Measurements from ENCODE around the gene NAALADL2.
"Not testable (repeated sequence)": the region's sequence is repeated elsewhere in the genome, so short reads cannot be mapped to it uniquely, and the experiment has no call there.

Gene NAALADL2

DNA sequence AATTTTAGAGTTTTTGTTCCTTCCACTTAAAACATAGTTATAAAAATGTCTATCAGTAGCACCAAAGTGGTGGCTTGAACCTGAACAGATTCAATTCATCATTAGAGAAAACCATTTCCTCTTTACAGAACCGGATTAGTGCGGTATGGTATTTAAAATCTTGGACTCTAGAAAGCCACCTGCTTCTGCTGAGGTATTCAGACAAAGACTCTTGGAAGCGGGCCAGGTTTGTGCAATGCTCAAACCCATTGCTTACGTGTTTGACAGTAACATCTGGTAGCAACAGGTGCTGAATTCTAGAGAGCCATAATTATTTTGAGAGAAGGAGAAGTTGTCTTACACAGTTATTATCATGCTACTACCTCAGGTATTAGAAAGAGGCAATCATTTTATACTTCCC is 290.5 kb downstream of the NAALADL2 start:
- DNase-seq = no peak

DNA sequence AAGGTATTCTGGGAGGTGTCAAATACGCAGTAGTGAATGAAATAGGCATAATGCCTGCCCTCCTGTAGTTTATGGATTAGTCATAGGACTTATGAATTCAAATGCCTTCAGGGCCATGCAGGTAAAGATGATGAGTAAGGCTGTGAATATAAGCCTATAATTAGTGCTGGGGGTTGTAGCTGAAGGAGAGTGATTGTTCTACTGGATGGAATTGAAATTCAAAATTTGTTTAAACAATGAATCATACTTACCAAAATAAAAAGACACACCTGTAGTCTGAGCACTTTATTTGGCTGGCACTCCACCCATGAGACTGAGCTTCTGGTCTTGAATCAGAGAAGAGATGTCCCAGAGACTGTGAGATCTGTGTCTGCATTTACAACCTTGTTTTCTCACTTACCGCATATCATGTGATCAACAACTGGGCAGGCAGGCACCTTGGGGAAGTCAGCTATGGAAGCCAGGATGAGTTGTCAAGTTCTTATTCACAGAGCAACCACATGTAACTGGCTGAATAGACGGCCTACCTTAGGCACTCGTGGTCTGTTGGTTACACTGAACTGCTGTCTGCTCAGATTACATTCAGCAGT is 291.8 kb downstream of the NAALADL2 start:
- no peak for DNase-seq

DNA sequence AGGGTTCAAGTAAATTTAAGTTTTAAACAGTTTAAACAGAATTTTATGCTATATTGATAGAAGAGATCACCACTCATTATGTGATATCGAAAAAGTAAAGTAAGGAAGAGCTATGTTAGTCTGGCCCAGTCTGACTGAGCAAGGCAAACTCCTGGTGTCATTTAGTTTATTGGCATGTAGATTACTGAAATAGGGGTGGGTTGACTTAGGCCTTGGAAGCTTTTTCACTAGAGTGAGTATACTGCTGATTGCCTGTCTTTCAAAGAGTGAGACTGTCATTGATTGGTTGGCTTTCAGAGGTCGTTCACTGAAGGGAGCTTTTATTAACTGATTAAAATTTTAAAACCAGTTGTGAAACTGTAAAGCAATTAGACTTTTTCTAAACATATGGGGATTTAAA is 294.5 kb downstream of the NAALADL2 start:
- DNase-seq = no peak

DNA sequence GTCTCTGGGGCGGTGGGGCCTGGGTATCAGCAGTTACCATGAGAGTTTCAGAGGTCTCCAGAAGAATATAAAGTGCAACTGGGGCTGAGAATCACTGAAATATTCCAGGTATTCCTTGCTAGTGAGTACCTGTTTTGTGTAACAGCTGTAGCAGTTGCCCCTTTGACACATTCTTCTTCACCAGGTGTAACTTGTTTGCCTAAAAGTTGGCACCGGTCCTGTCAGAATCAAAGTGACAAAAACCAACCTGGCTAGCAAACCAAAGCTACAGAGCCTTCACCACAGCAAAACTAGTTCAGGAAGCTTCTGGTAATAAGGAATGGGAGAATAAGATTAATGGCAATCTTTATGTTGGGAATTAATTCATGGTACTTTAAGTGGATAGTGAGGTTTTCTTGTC is 296.0 kb downstream of the NAALADL2 start:
- no peak for DNase-seq

DNA sequence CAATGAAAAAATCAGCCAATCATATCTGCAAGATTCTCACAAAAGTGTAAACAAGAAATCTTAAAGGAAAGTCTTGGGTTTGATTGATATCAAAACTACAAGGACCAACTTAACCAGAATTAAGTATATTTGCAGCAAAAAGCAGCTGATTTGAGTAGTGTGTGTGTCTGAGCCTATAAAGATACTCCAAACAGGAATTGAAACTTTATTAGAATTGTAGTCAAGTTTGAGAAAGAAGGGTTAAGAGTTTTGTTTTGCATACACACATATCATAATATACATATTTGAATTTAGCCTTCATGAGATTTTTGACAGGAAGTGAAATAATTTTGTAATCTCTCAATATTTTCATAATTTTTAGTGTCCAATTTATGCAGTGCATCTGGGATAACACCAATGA is 300.1 kb downstream of the NAALADL2 start:
- no peak for DNase-seq

DNA sequence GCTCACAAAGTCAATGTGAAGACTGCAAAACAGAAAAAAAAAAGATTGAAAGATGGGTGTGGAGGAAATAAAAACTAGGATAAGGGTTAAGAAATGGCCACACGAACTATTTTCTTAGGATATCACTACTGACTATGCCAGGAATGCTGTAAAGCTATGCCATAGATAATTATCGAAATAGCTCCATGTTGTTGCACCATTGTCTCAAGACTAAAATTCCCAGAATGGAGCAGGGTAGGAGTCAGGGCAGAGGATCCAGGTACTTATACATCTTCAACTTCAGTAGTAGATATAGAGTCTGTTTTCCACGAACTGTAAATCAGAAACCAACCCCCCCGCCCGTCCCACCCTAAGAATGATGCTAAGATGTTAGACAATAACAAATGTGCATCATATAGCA is 302.2 kb downstream of the NAALADL2 start:
- no peak for DNase-seq

DNA sequence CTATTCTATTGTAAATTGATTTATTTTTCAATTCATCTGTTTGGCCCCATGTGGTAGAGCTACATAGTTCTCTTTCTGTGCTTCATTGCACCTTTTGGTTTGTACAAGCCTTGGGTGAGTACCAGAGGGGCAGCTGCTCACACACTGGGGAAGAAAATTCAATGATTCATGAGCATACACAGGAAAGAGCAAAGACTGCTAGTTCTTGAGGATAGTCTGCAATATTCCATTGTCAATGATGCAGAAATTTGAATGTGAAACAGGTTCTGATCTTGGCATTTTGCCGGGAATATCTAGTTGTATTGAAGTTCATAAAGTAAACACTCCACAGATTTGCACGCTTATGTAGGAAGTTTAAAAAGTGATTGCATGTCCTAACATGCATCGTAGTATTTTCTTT is 304.6 kb downstream of the NAALADL2 start:
- no peak for DNase-seq

DNA sequence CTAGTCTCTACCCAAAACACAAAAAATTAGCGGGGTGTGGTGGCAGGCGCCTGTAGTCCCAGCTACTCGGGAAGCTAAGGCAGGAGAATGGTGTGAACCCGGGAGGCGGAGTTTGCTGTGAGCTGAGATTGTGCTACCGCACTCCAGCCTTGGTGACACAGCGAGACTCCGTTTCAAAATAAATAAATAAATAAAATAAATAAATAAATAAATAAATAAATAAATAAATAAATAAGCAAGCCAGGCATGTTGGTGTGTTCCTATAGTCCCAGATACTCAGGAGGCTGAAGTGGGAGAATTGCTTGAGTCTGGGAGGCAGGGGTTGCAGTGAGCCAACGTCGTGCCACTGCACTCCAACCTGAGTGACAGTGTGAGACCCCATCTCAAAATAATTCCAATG is 314.0 kb downstream of the NAALADL2 start:
- not testable (repeated sequence) for DNase-seq

DNA sequence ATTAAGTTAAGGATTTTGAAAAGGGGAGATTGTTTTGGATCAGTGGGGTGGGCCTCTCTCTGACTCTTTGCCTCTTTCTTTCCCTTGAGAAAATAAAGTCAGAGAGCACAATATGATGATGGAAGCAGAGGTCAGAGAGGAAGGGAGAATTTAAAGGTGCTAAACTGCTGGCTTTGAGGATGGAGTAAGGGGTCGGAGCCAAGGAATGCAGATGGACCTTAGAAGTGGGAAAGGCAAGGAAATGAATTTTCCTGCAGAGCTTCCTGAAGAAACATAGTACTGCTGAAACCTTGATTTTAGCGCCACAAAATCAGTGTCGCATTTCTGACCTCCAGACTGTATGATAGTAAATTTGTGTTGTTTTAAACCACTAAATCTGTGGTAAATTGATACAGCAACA is 317.4 kb downstream of the NAALADL2 start:
- DNase-seq = no peak

DNA sequence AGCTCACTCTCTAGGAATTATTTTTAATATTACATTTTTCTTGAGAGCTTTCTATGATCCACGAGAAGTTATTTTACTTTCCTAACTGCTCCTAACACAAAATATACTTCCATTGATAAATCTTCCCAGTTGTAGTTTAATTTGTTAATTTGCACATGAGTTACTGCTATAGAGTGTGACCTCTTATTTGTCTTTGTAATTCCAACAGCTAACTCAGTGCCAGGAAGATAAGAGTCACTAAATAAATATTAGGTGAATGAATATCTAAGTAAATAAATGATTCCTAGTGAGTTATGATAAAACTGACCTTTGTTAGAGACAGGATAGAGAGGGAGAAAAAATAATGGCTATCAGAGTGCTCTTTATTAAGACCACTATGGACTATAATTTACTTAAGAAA is 319.9 kb downstream of the NAALADL2 start:
- DNase-seq = no peak

DNA sequence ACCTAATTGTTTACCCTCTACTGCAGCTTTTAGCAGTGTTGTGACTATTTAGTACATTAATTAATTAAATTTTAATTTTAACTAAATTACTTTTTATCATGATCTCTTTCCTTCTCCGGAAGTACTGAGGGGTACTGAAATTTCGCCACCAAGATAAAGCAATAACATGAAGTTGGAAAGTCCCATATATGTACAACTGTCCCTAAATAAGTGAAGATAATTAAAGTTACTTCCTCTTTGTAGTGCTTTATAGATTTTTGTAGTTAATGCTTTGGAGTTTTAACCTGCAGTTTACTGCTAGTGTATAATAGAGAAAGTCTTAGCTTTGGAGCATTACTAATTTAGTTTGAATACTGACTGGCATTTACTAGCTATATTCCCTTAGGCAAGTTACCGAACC is 325.3 kb downstream of the NAALADL2 start:
- DNase-seq = no peak

DNA sequence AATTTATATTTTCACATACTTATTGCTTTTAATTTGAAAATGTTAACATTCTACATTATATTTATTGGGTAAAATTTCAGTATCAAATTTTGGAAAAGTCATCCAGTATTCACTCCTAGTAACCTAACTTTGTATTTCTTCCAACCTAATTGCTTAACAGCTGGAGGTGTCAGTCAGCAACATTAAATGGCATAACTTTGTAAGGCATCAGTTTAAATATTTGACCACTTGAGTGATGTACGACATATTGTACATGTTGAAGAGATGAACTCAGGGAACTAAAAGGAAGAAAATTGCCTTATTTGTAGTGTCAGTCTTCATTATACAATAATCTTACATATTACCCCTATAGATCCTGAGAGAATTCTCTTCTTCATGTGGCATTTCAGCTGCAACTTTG is 326.8 kb downstream of the NAALADL2 start:
- DNase-seq = no peak

DNA sequence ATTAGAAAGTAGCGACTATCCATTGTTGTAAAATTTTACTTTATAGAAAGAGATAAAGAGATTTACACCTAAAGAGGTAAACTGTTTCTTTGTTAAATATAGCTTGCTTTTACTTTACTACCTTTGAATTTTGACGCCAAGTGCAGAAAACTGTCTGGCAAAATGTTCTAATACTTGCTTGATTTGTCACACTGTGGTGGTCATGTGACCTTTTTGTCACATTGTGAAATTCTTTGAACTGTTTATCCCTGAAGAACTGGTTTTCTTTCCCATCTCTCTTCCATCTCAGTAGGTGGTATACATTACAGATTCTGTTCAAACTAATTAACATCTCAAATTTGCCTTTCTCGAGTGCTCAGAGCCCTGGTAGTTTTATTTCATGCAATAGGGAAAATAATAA is 327.4 kb downstream of the NAALADL2 start:
- no peak for DNase-seq

DNA sequence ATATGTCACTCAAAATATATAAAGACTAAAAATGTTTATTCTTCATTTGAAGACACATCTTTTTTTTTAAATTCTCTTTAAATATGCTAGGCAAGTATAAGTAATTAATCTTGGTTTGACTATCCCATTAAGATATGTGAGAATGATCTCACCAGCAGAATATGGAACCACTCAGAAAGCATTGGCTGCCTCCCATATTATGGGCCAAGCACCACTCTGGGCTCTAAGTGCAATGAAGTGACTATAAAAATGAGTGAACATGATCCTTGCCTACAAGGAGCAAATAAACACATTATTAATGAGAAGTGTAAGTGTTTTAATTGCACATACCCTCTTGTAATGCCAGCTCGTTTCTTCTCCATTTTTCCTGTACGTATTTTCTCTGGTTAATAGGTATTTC is 328.5 kb downstream of the NAALADL2 start:
- DNase-seq = no peak

DNA sequence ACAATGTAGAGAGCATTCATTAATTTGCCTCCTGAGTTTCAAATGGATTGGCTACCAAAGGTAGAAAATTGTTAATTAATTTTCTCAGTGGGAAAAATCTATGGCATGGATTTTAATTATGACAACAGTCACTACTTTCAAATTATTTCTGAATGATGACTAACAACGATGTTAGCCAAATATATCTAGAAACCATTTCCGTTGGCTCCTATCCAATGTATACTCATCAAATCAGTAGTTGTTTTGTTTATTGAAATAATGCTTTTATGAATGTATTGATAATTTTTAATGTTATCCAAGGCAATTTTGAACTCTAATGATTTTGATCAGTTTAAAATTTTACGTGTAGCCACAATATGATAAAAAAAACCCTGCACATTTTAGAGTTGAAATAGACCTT is 333.4 kb downstream of the NAALADL2 start:
- DNase-seq = no peak

DNA sequence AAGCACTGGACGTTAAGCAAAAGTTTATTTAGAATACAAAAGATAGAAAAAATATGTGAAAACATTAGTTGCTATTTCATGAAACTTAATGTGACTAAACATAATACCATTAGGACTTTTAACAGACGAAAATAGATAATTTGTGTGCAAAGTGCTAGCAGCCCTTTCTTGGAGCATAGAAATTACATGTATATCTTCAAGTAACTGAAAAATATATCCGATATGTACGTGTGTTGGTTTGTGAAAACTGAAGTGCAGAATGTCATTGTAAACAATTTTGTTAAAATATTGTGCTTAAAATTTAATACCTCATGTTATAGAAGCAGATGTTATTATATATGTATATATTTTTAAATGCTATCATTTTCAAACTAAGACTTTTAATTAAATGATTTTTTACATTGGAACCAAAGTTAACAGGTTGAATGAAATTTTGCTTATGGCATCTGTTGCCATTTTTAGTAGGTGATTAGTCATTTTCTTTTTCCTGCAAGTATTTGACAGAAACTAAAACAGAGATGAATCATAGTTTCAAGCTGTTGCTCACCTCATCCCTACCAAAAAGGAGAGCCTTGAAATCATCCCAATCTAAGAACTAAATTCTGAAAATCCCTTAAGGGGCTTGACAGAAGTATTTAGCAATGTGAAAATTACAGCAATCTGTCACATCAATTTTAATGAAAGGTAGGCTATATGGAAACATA is 334.8 kb downstream of the NAALADL2 start:
- no peak for DNase-seq

DNA sequence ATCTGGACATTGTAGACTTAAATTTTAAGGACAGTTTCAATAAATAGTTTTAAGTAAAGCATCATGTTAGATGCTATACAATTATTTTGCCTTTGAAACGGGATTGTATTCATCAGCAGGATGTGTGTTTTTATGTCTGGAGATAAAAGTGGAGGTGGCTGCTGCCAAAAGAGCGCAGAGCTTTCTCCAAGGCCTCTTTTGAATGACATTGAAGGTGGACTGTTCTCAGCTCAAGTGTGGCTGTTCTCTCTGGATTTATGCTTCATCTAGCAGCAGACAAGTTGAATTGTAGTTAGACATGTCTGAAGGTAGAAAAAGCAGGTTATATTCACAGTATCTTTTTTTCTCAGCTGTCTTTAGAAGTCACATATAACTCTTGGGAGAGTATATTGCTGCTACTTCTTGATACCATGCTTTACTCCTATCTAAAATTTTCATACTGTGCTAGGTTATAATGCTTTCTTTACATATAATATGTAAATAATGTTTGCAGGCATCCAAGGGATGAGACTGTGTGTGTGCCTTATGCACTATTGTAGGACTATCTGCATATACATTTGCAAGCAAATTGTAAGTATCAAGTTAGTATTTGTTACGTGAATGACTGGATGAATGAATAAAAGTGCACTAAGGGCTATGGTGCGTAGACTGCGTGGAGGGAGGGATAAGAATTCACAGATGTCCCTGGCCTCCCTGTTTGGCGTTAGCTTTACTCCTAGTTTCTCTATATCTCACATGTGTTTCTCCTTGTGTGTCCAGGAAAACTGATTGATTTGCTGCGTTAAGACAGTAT is 340.1 kb downstream of the NAALADL2 start:
- no peak for DNase-seq

DNA sequence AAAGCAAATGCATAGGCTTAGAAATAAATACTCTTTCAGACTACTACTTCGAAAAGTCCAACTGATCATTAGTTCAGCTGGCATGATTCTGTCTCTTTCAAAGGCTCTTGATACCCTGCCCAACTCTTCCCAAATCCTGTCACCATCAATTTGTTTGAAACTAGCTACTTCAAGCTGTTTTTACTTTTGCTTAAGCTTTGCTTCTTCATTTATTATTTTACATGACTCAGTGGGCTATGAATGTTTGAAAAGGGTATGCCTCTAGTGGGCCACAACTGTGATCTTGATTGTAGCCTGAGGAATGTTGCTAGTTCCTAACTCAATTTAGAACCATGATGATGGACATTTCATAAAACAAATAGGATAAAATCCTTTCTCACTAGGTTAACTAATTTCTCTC is 340.8 kb downstream of the NAALADL2 start:
- DNase-seq = no peak

DNA sequence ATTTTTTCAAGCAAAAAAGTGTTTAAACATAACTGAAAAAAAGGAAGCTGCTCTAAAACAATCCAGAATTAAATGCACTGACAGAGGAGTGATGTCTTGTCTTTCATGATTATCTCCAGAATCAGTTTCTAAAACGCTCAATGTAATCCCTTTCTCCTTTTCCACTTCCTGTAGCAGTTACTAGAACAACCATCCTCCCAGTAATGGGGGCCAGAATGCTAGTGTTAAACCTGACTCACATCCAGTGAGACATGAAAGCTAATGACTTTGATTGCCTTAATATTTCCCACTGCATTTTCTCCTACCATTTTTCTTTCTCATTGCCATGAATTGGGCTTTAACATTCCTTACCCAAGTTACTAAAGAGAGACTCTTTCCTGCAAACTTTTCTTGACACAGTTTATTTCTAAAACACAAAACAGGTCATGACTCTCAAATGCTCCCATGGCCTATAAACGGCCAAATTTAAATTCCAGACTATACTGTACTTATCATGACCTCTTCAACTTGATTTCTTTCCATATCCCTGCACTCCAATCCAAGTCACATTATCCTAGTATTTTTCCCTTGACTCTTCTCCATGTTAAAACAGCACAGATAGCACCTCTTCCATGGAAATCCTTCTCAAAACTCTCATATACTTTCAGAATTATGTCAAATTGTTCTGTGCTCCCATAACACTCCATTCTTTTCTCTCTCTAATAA is 341.4 kb downstream of the NAALADL2 start:
- DNase-seq = no peak

DNA sequence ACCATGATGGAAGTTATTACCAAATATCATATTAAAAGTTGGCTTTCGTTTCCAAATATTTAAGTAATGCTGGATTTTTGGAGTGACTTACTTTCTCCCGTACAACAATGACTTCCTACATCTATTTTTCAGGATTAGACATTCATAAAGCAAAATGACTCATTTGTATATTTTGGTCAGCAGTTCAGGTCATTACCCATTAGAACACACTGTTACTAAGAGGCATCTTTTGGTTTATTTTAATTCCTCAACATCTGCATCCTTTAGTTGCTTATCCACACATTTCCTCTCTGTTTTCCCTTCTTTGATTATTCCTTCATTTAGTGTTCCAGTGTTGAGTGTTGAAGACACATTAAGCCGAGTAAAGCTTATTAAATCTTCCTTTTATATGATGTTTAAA is 348.2 kb downstream of the NAALADL2 start:
- no peak for DNase-seq

DNA sequence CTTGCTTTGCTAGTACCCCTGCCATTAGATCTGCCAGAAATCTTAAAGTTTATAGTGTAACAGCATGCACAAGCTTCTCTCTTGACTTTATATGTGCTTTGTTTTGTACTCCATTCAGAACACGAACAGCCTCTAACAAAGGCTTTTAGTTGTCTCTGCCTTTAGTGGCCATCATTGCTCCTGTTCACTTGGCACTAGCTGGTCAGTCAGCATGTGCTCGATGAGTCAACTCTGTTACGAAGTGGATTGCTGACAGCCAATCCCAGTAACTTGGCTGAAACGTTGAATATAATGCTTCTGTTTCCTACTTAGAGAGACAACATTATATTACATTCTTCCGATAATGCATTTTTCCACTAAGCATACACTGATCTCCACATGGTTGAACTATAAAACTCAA is 349.2 kb downstream of the NAALADL2 start:
- no peak for DNase-seq

DNA sequence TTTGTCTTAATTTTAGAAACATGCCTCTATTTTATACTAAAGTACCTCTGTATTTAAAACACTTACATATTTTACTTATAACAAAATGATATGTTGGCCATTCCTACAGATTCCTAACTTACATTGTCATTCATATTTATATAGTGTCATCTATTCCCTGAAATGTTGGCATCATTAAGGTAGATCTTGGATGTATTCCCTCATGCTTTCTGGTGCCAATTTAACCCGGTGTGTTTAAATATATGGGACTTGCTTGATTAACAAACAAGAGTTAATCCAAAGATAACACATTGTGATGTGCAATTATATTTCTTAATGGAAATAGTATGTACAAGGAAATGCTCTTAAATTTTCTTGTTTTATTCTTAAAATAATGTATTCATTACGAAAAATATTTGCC is 352.3 kb downstream of the NAALADL2 start:
- DNase-seq = no peak

DNA sequence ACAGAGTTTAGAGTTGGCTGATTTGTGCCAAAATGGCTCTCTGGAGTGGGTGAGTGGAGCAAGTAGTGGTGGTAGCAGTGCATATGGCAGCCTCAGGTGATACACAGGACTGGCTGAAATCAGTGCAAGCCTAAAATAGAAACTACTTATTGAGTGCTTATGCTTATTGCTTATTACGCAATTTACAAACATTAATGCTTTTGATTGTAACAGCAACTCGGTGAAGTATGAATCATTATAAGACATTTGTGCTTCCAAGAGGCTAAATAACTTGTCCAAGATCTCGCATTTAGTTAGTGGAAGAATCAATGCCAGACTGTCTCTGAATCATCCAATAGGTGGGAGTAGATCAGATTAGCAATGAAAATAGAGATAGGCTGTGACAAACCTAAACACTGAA is 353.8 kb downstream of the NAALADL2 start:
- no peak for DNase-seq

DNA sequence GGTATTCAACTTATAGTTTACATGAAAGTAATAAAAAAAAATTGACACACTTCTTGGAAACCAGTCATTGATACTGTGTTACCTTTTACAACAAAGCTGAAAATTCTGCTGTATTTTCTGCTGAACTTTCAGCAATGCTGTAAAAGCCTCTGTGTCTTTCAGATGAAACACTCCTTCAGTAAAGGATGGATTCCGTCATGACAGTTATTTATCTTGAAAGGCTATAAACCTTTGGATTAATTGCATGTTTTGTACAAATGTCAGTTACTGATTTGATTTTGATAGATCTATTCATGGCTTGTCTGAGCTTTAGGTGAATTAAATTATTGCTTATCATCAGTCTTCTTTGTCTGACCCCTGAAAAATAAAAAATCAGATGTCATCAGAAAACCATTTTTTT is 355.1 kb downstream of the NAALADL2 start:
- no peak for DNase-seq

Measured in activated CD4-positive, alpha-beta T cell treated with anti-CD3 and anti-CD28 coated beads for 48 hours (primary cell).